ENCODE results near the gene CD81.

CD81 gene

GRCh38 chr11:2423157-2424025 lies 46.3 kb downstream of the CD81 start:
- no peak for DNase-seq

DNA sequence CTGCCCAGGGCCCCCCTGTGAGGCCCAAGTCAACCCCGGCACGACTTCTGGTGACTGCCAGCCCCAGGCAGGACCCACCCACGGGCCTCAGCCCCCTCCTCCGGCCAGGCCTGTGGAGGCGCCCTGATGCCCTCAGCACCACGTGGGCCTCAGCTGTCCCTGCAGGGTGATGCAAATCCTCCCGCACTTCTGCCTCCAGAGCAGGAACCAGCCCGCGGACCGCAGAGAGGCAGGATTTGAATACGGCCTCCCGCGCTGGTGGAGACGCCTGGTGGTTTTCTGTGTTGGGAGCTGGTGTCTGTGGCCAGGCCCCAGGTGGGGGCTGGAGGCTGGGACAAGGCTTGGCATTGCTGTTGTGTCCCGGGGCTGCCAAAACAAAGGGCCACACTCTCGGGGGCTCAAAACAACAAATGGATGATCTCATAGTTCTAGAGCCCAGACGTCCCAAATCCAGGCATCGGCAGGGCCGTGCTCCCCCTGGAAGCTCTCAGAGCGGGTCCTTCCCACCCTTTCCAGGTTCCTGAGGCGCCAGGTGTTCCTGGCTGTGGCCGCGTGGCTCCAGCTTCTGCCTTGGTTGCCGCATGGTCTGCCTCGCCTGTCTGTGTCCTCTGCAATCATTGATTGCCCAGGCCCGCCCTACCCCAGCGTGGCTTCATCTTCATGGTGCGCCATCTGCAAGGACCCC lies 47.8 kb downstream of the CD81 start:
- DNase-seq, result no peak

- no peak for DNase-seq
These were observed 48.4 kb downstream of the CD81 start for GRCh38 chr11:2425506-2425905.

DNA sequence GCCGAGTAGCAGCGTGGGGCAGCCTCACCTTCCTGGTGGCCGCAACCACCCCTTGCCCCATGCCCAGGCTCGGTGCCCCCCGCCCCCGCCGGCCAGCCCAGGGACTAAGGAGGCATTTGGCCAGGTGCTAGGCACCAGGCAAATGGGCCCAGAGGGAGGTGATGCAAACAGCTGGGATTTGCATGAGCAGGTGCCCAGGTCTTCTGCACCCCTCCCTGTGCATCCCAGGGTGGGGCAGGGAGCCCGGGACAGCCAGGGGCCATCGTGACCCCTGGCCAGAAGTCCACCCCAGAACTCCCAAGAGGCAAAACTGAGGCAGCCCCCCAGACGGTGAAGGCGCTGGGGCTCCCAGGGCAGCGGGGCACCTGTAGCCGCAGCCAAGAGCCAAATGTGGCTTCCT lies 49.1 kb downstream of the CD81 start:
- no peak for DNase-seq

DNA sequence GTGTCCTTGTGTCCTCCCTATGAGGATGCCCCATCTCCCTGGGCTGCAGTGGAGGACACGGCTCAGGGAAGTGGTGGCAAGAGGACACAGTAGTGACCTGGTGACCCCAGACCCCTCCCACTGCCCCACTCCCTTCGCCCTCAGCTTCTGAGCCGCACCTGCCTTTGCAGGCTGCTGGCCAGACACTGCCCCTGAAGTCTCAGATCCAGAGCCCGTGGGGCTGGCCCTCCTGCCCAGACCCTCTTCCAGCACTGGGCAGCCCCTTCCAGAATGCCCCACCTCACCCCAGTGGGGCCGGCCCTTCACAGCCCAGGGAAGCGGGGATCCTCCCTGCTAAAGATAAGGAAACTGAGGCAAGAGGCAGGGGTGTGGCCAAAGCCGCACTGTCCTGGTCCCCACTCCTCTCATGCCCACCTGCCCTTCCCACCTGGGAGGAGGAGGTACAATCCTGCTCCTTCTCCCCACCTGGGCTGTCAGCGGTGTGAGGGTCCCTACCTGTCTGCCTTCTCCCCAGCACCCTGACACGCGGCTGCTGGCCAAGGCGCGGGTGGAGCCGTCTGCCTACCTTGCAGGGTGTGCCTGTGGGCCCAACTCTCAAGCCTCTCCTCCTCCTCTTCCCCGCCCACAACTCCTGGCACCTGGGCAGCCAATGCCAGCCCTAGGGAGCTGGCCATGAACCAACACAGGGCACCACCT lies 49.9 kb downstream of the CD81 start:
- no peak for DNase-seq

DNA sequence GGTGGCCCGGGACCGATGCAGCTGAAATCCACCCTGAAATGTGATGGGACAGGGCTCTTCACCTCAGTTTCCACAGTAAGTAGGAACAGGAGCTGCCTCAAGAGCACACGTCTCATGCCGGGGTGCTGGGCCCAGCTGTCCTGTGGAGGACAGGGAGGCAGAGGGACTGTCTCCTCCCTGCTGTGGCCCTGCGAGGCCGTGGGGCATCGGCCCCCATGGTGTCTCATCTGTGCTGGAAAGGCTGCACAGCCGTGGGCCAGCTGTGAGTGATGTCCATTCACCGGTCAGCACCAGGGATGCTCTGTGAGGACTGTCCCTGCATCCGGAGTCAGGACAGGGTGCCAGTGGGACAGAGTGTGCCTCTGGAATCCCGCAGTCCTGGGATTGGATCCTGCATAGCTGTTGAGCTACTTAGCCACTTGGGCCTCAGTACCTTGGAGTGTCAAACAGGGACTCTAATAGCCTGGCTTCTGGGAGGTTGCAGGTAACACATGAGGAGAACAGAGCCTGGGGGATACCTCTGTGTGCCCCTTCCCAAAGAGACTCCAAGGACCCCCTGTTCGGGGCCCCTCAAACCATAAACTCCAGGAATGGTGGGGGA lies 50.7 kb downstream of the CD81 start:
- no peak for DNase-seq

DNA sequence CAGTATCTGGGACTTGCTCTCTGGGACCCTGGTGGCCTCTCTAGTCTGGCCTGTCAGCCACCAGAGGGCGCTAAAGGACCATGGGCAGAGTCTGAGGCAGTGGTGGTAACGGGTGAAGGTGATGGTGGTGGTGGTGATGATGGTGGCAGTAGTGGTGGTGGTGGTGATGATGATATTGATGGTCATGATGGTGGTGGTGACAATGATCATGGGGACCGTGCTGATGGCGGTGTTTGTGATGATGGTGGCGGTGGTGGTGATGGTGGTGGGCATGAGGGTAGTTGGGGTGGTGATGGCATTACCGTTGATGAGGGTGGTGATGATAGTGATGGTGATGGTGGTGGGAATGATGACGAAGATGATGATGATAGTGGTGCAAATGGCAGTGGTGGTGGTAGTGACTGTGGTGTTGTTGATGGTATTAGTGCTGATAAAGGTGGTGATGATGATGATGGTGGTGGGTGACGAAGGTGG lies 51.2 kb downstream of the CD81 start:
- DNase-seq, result no peak

GRCh38 chr11:2431395-2431794 lies 54.3 kb downstream of the CD81 start:
- no peak for DNase-seq

- no peak for DNase-seq
These were observed 55.1 kb downstream of the CD81 start for GRCh38 chr11:2432171-2432621.

DNA sequence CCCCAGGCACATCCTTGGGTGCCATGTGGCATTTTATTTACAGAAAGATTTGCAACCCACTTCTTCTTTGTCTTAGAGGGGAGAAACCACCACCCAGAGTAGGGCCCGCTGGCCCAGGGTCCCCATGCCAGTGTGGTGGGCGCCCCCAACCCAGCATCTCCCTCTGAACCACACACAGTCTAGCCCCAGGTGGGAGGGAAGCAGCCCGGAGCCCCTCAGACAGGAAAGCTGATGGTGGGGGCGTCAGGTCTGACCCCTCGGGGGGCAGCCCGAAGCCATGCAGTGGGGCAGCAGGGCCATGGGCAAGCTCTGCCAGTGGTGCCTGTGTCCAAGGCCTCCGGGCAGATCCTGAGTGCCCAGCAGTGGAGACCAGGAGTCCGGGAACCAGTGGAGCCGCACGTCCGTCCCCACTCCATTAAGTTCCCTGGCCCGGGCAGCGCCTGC lies 55.5 kb downstream of the CD81 start:
- no peak for DNase-seq

GRCh38 chr11:2433106-2433925 lies 56.2 kb downstream of the CD81 start:
- DNase-seq, result no peak

DNA sequence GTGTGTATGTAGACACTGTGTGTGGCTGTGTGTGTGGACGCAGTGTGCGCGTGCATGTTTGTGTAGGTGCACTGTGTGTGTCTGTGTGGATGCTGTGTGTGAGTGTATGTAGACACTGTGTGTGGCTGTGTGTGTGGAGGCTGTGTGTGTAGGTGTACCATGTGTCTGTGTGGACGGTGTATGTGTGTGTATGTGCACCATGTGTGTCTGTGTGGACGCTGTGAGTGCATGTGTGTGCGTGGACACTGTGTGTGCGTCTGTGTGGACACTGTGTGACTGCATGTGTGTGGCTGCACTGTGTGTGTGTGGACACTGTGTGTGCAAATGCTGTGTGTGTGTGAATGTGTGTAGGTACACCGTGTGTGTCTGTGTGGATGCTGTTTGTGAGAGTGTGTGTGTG lies 56.9 kb downstream of the CD81 start:
- DNase-seq, result no peak

- no peak for DNase-seq
These were observed 57.6 kb downstream of the CD81 start for GRCh38 chr11:2434506-2435255.

DNA sequence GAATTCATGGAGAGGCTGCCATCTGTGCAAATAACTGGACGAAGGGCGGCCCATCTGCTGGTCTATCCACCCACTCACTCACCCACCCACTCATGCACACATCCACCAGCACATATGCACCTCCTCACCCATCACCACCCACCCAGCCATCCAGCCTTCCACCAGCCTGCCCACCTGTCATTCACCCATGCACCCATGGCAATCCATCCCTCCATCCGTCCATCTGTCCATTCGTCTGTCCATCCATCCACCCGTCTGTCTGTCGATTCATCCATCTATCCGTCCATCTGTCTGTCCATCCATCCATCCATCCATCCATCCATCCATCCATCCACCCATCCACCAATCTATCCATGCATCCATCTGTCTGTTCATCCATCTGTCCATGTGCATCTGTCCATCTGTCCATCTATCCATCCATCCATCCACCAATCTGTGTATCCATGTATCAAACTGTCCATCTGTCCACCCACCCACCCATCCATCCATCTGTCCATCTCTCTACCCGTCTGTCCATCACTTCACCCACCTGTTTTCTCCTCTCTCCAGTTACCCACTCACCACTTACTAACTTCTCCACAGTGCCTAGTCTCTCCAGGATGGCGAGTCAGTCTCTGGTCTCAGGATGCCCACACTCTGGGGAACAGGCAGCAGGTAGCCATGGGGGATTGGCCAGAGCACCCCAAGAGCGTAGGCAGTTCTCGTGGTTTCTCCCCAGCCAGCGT lies 58.3 kb downstream of the CD81 start:
- no peak for DNase-seq

DNA sequence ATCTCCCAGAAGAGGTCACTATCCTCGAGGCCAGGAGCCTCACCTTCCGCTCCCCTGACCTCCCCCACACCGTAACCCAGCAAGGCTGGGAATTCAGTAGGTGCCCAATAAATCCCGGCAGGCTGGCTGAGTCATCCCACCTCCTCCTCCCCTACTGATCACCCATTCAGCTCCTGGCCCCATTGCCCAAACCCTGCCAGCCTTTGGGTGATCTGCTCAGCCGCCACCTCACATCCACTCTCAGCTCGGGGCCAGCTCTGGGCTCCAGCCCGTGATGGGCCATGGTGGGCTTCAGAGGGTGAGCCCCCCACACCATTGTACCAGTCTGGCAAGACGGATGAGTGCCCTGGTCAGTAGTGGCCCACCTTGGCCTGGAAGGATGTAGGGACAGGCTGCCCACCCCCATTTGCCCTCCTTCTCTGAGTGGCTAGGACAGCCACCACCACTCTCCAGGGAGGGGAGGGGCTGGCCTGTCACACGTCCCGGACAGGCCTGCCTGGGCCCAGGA lies 59.0 kb downstream of the CD81 start:
- DNase-seq, result no peak

GRCh38 chr11:2436521-2437031 lies 59.5 kb downstream of the CD81 start:
- DNase-seq, result no peak

DNA sequence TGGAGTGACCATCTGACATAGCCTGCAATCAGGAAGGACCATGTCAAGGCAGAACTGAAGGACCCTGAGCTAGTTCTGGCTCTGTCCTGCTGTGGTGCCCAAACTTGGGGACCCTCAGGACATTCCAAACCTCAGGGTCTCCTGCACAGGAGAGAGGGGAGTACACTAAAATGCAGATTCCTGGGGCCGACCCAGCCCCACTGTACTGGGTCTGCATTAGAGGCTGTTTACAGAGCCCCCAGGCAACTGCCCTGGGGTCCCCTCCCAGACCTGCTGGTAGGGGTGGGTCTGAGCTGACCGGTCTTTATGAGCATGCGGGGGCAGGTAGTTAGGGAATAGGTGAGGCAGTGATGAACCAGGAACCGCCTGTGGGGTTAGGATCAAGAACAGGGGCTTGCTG lies 60.4 kb downstream of the CD81 start:
- no peak for DNase-seq

GRCh38 chr11:2439820-2440219 lies 62.7 kb downstream of the CD81 start:
- DNase-seq, result no peak

GRCh38 chr11:2440646-2441045 lies 63.5 kb downstream of the CD81 start:
- no peak for DNase-seq

- DNase-seq, result no peak
These were observed 64.1 kb downstream of the CD81 start for GRCh38 chr11:2441171-2441570.
